PFSK-1 (cell line): Measurements from ENCODE around the gene MPEG1.

Experiments
- FOXP2 ChIP-seq: optimal IDR thresholded peaks from 2 replicates; pipeline ENCODE3; 2011; ENCODE audit warnings: borderline replicate concordance, control low read depth, inconsistent platforms; ENCODE audit not compliant: insufficient read depth; ENCODE audit errors: extremely low read length, extremely low read depth
- POLR2AphosphoS5 ChIP-seq: IDR thresholded peaks from 2 replicates; pipeline ENCODE4 v1.6.1; 2012; ENCODE audit warnings: low read depth, mild to moderate bottlenecking, control low read depth, low read length, moderate library complexity
- SIN3A ChIP-seq: IDR thresholded peaks from 2 replicates; pipeline ENCODE4 v1.6.1; 2012; ENCODE audit warnings: mild to moderate bottlenecking, low read length, moderate library complexity, borderline replicate concordance; ENCODE audit not compliant: insufficient read depth
- TAF1 ChIP-seq: IDR thresholded peaks from 2 replicates; pipeline ENCODE4 v1.6.1; 2012; ENCODE audit warnings: low read length, control low read depth, borderline replicate concordance; ENCODE audit not compliant: insufficient read depth
- TF ChIP-seq, protein P1 (sequence below), 2 experiments: IDR thresholded peaks; 2 replicates each; pipeline versions ENCODE4 v1.6.1 to v1.8.0; 2011 to 2012; ENCODE audit warnings: low read depth in 2 of 2, low read length in 2 of 2, control low read depth in 1 of 2, inconsistent platforms in 1 of 2, mild to moderate bottlenecking in 1 of 2, moderate library complexity in 1 of 2; ENCODE audit not compliant: insufficient read depth in 1 of 2

The MPEG1 gene

DNA sequence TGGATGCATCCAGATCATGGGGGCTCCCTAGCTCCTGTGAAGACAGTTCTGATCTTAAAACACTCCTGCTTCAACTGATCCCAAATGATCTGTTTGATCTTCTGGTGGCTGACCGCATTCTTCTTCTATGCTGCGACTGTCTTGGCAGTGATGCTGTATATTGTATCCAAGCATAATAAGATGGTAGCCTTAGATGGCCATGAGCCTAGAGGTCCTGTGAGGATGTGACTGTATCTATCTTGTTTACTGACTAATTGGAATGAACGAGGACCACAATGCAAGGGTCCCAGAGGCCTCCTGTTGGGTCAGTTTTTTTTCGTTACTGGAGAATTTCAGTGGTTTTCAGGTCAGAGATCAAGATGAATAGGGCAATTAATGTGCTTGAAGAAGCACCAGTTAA lies 7.1 kb upstream of the MPEG1 start:
- TF ChIP-seq POLR2AphosphoS5 (no peak), TAF1 (no peak), FOXP2 (no peak), SIN3A (no peak)
- TF ChIP-seq, protein P1, sequence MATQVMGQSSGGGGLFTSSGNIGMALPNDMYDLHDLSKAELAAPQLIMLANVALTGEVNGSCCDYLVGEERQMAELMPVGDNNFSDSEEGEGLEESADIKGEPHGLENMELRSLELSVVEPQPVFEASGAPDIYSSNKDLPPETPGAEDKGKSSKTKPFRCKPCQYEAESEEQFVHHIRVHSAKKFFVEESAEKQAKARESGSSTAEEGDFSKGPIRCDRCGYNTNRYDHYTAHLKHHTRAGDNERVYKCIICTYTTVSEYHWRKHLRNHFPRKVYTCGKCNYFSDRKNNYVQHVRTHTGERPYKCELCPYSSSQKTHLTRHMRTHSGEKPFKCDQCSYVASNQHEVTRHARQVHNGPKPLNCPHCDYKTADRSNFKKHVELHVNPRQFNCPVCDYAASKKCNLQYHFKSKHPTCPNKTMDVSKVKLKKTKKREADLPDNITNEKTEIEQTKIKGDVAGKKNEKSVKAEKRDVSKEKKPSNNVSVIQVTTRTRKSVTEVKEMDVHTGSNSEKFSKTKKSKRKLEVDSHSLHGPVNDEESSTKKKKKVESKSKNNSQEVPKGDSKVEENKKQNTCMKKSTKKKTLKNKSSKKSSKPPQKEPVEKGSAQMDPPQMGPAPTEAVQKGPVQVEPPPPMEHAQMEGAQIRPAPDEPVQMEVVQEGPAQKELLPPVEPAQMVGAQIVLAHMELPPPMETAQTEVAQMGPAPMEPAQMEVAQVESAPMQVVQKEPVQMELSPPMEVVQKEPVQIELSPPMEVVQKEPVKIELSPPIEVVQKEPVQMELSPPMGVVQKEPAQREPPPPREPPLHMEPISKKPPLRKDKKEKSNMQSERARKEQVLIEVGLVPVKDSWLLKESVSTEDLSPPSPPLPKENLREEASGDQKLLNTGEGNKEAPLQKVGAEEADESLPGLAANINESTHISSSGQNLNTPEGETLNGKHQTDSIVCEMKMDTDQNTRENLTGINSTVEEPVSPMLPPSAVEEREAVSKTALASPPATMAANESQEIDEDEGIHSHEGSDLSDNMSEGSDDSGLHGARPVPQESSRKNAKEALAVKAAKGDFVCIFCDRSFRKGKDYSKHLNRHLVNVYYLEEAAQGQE (IDR thresholded peaks at IDR 0.05; ENCODE audit: insufficient read depth in 1 of 2, low read depth in 2 of 2, low read length in 2 of 2), result no peak

DNA sequence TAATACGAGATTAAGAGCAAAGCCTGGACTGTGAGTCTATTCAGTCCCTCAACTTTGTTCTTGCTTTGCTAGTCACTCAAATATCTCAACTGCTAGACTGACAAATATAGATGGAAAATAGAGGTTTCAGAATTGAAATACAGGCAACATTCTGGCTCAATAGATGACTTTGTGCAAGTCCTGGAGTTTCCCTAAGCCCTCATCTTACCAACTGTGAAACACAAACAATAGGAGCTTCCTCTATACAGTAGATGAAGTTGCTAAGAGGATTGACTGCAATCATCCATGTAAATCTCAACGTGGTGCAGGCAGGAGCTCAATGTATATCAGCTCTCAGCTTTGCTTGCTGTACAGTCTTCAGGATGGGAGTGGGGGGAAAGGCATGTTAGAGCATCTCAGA lies 6.2 kb upstream of the MPEG1 start:
- TF ChIP-seq FOXP2 (no peak), POLR2AphosphoS5 (no peak)
- TF ChIP-seq, protein P1 (IDR thresholded peaks at IDR 0.05; ENCODE audit: insufficient read depth in 1 of 2, low read depth in 2 of 2, low read length in 2 of 2), result no peak

DNA sequence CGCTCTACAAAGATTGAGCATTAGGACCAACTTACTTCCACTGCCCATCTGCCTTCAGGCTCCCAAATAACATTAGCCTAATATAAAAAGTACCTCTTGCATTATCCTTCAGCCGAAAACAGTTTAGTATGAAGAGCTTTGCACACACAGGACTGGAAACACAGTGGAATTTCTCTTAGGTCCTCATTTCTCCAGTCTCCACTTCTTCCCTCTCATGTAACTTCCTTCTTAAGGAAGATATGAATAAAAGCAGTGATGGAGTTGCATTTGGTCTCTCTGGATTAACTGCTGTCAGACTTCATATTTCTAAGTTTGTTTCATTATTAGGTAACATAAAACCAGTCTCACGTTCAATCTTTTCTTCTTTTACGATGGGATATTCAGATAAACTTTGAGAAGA lies 5.6 kb upstream of the MPEG1 start:
- no peak for TF ChIP-seq FOXP2
- no peak for TF ChIP-seq SIN3A
- TF ChIP-seq, protein P1 (IDR thresholded peaks at IDR 0.05; ENCODE audit: insufficient read depth in 1 of 2, low read depth in 2 of 2, low read length in 2 of 2), result no peak
- no peak for TF ChIP-seq TAF1
- TF ChIP-seq POLR2AphosphoS5, result no peak

DNA sequence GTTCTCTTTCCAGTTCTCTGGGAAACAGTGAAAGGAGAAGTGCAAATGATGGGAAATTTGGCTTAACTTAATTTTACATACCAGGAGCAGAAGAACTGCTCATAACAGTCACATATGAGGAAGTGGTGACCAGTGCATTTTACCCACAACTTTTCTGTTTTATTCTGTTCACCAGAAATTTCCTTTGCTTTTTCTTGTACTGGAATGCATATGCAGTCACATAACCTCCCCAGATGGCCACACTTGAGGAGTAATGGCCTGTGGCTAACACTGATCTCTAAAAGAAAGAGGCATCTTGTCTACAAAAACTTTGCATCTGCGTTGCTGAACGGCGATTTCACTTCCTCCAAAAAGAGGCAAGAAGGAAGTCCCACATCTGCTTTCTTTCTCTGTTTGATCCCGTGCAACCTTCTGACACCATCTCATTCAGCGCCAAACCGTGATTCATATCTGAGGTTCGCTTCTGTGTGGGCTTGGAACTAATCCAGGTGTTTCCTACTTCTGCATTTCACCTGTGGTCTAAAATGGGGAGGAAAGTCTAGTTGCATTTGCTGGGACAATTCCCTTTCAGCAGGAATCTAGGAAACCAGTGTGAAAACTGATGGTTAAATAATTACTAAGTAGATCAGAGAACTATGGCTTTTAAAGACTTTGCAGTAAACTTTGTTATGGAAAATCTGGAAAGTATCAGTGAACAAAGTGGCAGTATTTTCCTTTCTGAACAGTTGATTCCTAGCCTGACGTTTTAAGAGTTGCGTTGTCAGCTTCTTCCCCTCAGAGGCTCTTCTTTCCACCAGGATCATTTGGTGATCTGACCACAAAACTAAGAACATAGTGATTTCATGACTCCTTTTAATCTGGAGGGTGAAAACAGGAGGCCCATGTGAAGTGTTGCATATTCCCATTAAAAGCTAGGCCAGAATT lies 4.2 kb upstream of the MPEG1 start:
- TF ChIP-seq SIN3A, result no peak
- TF ChIP-seq TAF1, result no peak
- TF ChIP-seq POLR2AphosphoS5, result no peak
- TF ChIP-seq, protein P1 (IDR thresholded peaks at IDR 0.05; ENCODE audit: insufficient read depth in 1 of 2, low read depth in 2 of 2, low read length in 2 of 2), result no peak
- no peak for TF ChIP-seq FOXP2
